NT2/D1 (cell line): ENCODE measurements around the gene PXYLP1.
A peak's percentile ranks its signal among the peaks of the same experiment; 100 is the strongest.

ENCODE experiments used
- DNase-seq: peaks from one replicate; pipeline ENCODE4 v3.0.0-alpha.2; 2011; ENCODE audit warnings: low read depth, low spot score
- H3K27me3 ChIP-seq: 2 replicates; pipeline ENCODE4 v1.6.0; 2011; ENCODE audit warnings: mild to moderate bottlenecking; ENCODE audit not compliant: insufficient read length, insufficient read depth
- H3K36me3 ChIP-seq: 2 replicates; pipeline ENCODE4 v1.6.1; 2011; ENCODE audit warnings: mild to moderate bottlenecking, low read length, mixed read lengths; ENCODE audit not compliant: insufficient read depth, insufficient read length
- H3K4me1 ChIP-seq: 2 replicates; pipeline ENCODE4 v1.5.1; 2011; ENCODE audit not compliant: insufficient read depth, insufficient read length
- H3K4me3 ChIP-seq: 2 replicates; pipeline ENCODE4 v1.5.1; 2011; ENCODE audit warnings: low read depth; ENCODE audit not compliant: insufficient read length
- H3K9ac ChIP-seq: 2 replicates; pipeline ENCODE4 v1.6.0; 2011; ENCODE audit warnings: low read depth; ENCODE audit not compliant: insufficient read length
- H3K9me3 ChIP-seq: 2 replicates; pipeline ENCODE4 v1.5.1; 2011; ENCODE audit warnings: mild to moderate bottlenecking, low read length; ENCODE audit not compliant: insufficient read depth
- SUZ12 ChIP-seq: IDR thresholded peaks from 2 replicates; pipeline ENCODE4 v1.6.1; 2011; ENCODE audit not compliant: insufficient read length, insufficient read depth; ENCODE audit errors: extremely low read depth
- YY1 ChIP-seq: IDR thresholded peaks from 2 replicates; pipeline ENCODE4 v1.6.1; 2011; ENCODE audit not compliant: insufficient read length, insufficient read depth
- ZNF274 ChIP-seq: IDR thresholded peaks from 2 replicates; pipeline ENCODE4 v1.6.1; 2011; ENCODE audit warnings: mild to moderate bottlenecking, low read depth, low read length

The PXYLP1 gene

DNA sequence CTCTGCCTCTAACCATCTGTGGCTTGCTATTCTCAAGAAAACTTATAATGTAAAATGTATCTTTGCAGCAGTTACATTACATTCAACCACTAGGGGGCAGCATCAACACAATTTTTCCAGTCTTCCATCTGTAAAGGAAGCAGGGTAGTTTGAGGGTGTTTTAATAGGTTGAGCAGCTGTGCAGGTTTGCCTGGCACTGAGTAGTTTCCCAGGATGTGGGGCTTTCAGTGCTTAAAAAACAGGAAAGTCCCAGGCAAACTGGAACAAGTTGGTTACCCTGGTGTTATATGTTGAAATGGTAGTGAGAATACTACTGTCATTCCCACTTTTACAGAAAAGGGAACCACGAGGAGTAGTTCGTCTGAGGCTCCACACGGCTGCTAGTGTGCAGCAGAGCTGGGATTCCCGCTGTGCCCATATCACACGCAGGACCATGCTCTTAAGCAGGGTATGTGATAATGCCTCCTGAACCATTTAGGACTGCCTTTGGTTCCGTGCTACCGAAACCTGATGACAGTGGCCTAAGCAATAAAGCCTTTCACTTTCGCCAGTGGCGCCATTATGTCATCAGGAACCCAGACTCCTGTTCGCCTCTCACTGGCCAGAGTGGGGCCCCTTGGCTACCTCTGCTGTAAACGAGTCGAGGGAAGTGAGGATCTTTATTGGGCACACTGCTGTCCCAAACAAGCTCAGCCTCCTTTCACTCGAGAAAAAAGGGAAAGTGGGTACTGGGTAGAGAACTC, 72.0 kb downstream of the PXYLP1 start:
- peak; percentile 44 for DNase-seq
- H3K36me3 ChIP-seq = no peaks in the 10 kb centered on the region
- no peaks in the 10 kb centered on the region for H3K4me1 ChIP-seq
- no peak overlapping the region for H3K4me3 ChIP-seq
- H3K27me3 ChIP-seq = peaks cover 5% of the 10 kb centered on the region
- H3K9me3 ChIP-seq = peaks cover 10% of the 10 kb centered on the region; the same call in 1 of the 2 replicates
- TF ChIP-seq ZNF274 = no peak
- no peak for TF ChIP-seq YY1
- TF ChIP-seq SUZ12 = no peak
- H3K9ac ChIP-seq = no peak overlapping the region

DNA sequence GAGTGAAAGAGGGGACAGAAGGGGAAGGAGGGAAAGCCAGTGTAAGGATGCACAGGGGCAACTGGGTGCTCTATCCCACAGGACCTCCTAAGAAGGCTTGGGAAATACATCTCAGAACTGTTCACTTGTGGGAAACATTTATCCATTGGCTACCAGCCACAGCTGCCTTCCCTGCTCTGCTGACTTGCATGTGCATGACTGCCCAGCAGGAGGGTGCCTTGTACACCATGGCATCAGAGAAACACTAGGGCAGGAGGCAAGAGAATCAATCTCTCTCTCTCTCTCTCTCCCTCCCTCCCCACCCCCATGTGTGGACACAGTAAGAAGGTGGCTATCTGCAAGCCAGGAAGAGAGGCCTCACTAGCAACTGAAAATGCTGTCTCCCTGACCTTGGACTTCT, 73.8 kb downstream of the PXYLP1 start:
- Histone ChIP-seq H3K4me1 (no peaks in the 10 kb centered on the region), H3K36me3 (no peaks in the 10 kb centered on the region), H3K27me3 (peaks cover 5% of the 10 kb centered on the region), H3K9ac (no peak overlapping the region), H3K4me3 (no peak overlapping the region), H3K9me3 (peaks cover 10% of the 10 kb centered on the region; the same call in 1 of the 2 replicates)
- DNase-seq = no peak
- no peak for TF ChIP-seq ZNF274
- no peak for TF ChIP-seq YY1
- TF ChIP-seq SUZ12 = no peak

DNA sequence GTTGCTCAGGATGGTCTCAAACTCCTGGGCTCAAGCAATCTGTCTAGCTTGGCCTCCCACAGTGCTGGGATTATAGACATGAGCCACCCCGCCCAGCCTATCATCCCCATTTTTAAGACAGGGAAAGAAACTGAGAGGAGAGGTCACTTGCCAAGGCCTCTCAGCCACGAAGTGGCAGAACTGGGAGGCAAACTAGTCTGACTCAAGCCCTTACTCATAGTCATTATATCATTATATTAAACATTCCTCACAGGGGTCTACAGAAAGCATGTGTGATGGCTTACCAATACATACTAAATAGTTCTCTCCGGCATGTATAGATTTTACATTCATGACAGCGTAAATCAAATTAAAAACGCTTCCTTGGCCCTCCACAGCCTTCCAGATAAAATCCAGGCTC, 74.7 kb downstream of the PXYLP1 start:
- Histone ChIP-seq H3K9ac (no peak overlapping the region), H3K36me3 (no peaks in the 10 kb centered on the region), H3K9me3 (peaks cover 1% of the 10 kb centered on the region; the same call in 1 of the 2 replicates), H3K27me3 (peaks cover 5% of the 10 kb centered on the region), H3K4me1 (no peaks in the 10 kb centered on the region), H3K4me3 (no peak overlapping the region)
- DNase-seq = no peak
- TF ChIP-seq ZNF274 (no peak), SUZ12 (no peak), YY1 (no peak)

- H3K9ac ChIP-seq = no peak overlapping the region
- H3K9me3 ChIP-seq = no peaks in the 10 kb centered on the region
- TF ChIP-seq SUZ12 (no peak), YY1 (no peak), ZNF274 (no peak)
- no peaks in the 10 kb centered on the region for H3K4me1 ChIP-seq
- H3K27me3 ChIP-seq = peaks cover 5% of the 10 kb centered on the region
- no peaks in the 10 kb centered on the region for H3K36me3 ChIP-seq
- DNase-seq = no peak
- no peak overlapping the region for H3K4me3 ChIP-seq
Measured at GRCh38 chr3:141306922-141307321, 75.3 kb downstream of the PXYLP1 start.

- no peak for TF ChIP-seq ZNF274
- no peak for TF ChIP-seq YY1
- TF ChIP-seq SUZ12 = no peak
- H3K4me1 ChIP-seq = no peaks in the 10 kb centered on the region
- no peaks in the 10 kb centered on the region for H3K9me3 ChIP-seq
- no peak overlapping the region for H3K9ac ChIP-seq
- DNase-seq = no peak
- H3K4me3 ChIP-seq = no peak overlapping the region
- H3K36me3 ChIP-seq = no peaks in the 10 kb centered on the region
- peaks cover 5% of the 10 kb centered on the region for H3K27me3 ChIP-seq
Measured at GRCh38 chr3:141307351-141308059, 75.9 kb downstream of the PXYLP1 start.

- DNase-seq = peak; percentile 38
- Histone ChIP-seq H3K9me3 (no peaks in the 10 kb centered on the region), H3K36me3 (no peaks in the 10 kb centered on the region), H3K4me3 (no peak overlapping the region), H3K27me3 (peaks cover 5% of the 10 kb centered on the region), H3K4me1 (no peaks in the 10 kb centered on the region), H3K9ac (no peak overlapping the region)
- TF ChIP-seq ZNF274 (no peak), SUZ12 (no peak), YY1 (no peak)
Measured at GRCh38 chr3:141308588-141309218, 77.1 kb downstream of the PXYLP1 start.

GRCh38 chr3:141311170-141311495, 79.5 kb downstream of the PXYLP1 start:
- Histone ChIP-seq H3K4me3 (peak overlapping the region; percentile 92), H3K9me3 (no peaks in the 10 kb centered on the region), H3K27me3 (peaks cover 5% of the 10 kb centered on the region), H3K9ac (peak overlapping the region; percentile 88), H3K36me3 (no peaks in the 10 kb centered on the region), H3K4me1 (no peaks in the 10 kb centered on the region)
- DNase-seq = no peak
- no peak for TF ChIP-seq ZNF274
- no peak for TF ChIP-seq YY1
- TF ChIP-seq SUZ12 = no peak
